ENCODE measurements around the gene MAP3K14.
"Not testable (repeated sequence)": the region's sequence is repeated elsewhere in the genome, so short reads cannot be mapped to it uniquely, and the experiment has no call there.

The MAP3K14 gene

DNA sequence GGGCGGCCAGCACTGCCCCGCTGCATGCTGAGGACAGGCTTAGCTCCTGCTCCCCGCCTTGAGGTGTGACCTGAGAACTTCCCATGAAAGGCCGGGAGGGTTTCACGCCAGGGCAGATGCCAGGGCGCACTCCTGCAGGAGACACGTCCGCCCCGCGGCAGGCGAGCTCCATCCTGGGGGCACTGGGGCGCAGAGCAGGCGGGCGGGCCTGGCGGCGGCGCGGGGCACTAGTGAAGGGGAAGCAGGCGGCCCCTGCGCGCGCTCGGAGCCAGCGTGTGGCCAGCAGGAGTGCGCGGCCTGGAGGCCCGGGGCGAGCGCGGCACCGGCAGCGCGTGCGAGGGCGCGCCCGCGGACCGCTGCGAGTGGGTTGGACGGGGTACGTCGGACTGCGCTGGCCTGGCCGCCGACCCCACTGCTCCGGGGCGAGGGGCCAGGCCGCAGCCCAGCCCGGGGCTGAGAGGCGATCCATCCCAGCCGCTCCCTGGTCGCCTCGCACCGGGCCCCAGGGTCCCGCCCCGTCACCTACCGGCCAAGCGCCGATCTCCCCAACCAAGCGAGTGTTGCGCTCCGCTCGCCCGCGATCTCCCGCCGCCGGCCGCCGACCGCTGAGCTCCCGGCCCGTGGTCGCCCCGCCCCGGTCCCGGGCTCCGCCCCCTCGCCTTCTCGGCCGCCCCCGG lies at the start of gene MAP3K14:
Gene MAP3K14 (minus strand): TSS at position 587 of the 677 bp plus-strand sequence. CDS start 26,275 bp downstream, outside the sequence.
- no peak for DNase-seq

DNA sequence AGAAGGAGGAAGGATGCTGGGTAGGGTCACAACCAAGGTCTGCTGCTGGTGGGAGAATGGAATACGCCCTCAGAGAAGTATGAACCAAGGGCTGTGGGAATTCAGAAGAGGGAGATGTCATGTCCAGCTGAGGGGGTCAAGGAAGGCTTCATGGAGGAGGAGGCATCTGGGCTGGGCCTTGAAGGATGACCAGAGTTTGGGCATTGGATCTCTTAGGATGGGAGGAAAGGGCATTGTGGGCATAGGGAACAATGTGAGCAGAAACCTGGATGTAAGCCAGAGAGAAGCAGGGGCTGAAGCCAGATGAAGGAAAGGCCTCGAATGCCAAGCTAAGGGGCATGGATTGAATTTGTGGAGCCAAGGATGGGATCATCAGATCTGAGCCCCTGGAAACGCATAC lies 49.2 kb upstream of the MAP3K14 start:
- DNase-seq = no peak

DNA sequence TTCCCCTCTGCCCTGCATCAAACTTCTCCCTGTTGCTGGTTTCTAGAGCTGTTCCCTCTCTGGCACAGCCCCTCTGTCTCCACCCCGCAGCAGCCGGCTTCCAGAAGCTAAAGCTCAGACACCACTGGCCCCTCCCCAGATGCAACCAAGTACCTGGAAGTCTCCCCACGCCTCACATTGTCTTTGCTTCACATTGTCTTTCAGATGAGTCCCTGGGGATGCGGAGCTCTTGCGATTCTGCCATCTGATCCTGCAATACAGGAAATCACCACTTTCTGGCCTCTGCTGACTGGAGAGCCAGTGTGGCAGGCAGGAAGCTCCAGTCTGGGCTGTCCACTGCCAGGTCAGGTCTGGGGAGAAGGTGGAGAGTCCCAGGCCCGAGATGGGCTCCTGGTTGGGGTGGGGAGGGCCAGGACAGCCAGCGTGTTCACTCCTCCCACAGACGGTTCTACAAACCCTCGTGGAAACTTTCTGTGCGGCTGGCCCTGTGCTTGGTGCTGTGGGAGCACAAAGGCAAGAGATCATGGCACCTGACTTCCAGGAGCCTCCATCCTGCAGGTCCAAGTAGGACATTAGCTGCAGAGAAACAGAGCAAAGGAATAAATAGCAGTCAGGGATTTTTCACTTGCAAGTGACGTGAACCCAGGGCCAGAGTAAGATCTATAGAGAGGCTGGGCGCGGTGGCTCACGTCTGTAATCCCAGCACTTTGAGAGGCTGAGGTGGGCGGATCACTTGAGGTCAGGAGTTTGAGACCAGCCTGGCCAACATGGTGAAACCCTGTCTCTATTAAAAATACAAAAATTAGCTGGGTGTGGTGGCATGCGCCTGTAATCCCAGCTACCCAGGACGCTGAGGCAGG lies 47.9 kb upstream of the MAP3K14 start:
- DNase-seq = no peak

DNA sequence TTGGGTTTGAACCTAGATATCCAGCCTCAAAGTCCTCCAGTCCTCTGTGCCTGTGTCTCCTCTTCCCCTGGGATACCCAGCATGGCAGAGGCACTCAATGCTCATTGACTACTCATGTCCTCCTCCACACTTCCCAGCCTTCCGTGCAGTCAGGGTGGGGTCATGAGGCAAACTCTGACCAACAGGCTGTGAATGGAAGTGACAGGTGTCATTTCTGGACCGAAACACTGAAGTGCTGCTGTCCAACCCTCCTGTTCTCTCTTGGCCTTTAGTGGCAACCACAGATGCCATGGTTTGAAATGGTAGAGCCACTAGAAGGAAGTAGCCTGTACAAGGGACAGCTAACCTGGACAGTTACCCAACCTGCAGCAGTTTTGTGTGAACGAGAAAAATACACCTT lies 46.7 kb upstream of the MAP3K14 start:
- no peak for DNase-seq

DNA sequence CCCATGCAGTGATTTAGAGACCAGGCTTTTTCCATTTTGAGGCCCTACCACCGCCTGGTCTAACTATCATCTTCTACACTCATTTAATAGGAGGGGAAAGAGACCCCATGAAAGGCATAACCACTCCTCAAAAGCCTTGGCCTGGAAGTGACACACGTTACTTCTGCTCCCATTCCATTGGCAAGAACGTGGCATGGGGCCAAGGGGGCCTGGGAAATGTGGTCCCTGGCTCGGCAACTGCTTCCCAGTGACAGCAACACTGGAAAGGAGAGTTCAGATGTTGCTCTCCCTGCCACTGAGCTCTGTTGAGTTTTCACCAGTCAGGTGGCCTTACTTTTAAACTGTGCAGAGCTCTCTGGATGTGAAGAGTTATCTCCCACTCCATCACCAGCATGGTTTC lies 45.2 kb upstream of the MAP3K14 start:
- DNase-seq = no peak

DNA sequence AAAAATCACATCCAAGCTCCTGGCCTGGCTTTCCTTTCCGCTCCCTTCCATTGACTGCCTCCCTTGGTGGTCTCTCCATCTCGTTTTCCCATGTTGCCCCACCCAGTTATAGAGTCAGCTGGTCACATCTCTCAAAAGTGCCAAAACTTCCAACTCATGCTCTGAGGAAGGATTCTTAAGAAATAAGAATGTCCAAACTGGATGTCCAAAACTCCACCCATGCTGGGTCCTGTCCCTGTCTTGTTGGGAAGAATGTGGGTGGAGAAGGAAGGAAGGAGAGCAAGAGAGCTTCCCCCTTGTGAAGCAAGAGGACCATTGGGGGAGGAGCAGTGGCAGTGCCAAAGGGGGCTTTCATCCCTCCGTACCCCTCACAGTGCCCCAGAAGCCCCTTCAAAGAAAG lies 44.6 kb upstream of the MAP3K14 start:
- no peak for DNase-seq

DNA sequence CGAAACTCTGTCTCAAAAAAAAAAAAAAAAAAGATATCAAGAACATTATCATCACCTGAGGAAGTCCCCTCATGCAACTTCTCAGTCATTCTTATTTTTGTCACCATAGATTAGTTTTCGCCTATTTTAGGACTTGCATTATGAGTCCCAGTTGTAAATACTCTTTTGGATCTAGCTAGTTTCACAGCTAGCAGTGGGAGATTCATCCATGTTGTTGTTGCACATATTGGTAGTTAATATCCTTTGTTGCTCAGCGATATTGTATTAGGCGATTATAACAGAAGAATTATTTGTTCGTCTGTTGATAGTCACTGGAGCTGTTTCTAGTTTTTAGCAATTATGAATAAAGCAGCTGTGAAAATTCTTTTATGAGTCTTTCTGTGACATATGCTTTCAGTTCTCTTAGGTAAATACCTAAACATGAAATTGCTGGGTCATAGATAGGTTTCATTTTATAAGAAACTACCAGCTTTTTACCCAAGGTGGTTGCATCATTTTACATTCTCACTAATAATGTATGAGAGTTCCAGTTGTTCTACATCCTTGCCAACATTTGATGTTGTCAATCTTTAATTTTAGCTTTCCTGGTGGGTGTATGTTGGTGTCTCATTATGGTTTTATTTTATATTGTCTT lies 40.7 kb upstream of the MAP3K14 start:
- DNase-seq = no peak

DNA sequence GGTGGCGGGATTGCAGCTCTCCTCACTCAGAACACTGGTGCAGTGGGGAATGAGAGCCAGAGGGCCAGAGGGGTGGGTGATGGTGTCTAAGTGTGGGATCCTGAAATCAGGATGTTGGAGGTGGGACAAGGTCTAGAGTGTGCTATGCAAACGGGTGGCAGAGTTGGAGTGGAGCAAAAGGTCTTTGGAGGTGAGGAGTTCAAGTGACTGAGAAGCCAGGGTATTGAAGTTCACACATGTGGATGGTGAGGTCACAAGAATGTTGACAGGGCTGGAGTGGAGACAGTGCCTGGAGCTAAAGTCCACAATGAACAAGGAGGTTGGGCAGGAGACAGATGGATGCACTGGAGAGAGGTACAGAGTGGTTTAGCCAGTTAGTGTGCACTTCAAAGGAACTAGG lies 38.3 kb upstream of the MAP3K14 start:
- no peak for DNase-seq

DNA sequence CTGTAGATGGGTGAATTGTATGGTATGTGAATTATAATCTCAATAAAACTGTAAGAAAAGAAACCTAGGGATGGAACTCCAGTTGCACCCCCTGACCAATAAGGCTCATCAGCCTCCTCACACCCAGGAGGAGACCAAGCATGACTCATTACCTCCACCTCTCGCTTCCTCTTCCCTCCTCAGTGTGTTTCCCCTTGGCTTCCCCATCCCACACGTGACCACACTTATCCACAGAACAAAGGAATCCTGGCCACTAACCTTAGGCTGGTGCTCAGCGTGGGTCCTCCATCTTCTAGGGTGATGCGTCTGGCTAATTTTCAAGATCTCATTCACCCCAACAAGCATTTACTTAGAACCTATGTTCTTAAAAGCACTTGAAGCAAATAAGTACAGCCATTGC lies 36.2 kb upstream of the MAP3K14 start:
- no peak for DNase-seq

DNA sequence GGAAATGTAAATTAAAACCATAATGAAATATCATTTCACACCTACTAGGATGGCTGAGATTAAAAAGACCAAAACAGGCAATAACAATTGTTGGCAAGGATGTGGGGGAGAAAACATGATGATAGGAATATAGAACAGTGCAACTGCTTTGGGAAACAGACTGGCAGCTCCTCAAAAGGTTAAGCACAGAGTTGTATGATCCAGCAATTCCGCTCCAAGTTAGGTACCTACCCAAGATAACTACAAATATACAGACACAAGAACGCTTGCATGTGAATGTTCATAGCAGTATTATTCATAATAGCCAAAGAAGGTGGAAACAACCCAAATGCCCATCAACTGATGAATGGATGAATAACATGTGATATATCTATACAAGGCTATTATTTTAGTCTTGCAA lies 35.0 kb upstream of the MAP3K14 start:
- DNase-seq = no peak

DNA sequence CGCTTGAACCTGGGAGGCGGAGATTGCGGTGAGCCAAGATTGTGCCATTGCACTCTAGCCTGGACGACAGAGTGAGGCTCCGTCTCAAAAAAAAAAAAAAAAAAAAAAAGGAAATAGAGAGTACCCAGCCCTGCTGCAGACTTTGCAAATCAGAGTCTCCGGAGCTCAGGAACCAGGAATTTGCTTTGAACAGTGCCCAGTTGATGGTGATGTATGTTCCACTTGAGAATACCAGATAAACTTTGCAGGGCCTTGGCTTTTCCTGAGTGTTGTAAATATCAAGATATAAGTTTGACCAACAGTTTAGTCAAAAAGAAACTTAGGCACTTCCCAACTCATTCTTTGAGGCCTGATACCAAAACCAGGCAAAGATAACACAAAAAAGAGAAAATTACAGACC lies 30.6 kb upstream of the MAP3K14 start:
- DNase-seq = no peak

DNA sequence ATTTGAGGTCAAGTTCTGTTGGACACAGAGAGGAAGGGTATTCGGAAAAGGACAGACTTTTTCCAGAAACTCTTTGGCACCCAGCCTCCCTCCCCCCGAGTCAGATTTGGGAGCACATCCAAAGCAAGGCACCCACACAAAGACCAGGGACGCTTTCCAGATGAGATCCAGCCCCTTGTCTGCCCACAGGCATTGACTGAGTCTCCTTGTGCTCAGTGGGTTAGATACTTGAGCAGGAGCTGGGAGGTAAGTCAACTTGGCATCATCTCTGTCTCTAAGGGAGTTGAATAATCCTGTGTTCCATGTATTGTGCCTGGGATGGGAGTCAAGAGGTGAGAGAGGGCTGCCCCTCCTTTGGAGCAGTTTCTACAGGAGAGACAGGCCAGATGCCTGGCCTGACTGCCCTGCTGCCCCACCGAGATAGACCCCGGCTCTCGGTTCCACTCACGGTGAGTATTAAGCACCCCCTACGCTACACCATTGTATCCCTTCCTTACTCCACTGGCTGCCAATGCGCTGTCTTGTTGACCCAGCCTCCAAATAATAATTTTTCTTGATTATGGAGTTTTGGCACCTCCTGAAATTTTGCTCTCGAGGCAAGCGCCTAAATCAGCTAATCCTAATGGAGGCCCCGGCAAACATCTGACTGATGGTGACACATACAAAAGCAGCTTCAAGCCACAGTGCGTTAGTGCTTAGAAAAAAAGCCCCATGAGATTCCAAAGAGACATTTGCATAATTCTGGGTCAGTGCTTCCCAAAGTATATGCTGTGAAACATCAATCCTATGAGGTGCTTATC lies 29.6 kb upstream of the MAP3K14 start:
- no peak for DNase-seq

DNA sequence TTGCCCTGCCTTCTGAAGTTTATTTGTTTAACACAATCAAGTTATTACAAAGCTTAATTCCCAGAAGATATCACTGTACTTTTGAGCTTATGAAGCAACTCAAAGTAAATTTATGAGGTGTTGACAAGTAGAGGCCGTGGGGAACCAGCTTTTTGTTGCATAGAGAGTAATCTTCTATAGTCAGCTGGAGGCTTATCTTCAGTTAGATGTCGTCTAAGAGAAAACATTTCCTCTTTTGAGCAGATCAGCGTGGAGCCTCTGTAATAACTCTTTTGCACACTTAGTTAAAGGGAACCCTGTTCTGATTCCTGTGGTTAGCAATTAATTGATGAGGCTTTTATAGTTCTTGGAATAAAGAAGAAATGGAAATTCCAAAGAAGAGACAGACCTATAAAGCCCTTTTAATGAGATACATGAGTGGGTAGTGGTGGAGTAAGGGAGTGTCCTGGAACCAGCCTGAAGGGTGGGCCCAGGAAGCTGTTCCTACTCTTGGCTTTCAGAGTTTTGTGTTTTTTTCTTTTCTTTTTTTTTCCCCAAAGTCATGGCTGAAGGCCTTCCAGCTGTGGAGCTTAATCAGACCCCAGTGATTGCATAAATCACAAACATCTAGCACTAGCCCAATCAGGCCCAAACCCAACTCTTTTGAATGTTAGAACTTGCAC lies 28.9 kb upstream of the MAP3K14 start:
- DNase-seq = no peak

DNA sequence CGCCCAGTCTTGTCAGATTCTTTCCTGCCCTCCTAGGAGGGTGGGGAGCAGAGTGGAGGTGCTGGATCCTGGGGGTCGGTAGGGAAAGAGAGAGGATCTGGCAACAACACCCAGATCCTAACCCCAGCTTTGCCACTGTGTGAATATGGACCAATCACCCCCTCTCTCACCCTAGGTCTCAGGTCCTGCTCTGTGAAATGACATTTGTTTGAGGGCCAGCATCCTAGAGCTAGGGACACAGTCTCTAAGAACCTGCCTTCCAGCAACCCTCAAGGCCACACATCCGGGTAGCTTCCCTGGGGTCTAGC lies 28.4 kb upstream of the MAP3K14 start:
- no peak for DNase-seq

DNA sequence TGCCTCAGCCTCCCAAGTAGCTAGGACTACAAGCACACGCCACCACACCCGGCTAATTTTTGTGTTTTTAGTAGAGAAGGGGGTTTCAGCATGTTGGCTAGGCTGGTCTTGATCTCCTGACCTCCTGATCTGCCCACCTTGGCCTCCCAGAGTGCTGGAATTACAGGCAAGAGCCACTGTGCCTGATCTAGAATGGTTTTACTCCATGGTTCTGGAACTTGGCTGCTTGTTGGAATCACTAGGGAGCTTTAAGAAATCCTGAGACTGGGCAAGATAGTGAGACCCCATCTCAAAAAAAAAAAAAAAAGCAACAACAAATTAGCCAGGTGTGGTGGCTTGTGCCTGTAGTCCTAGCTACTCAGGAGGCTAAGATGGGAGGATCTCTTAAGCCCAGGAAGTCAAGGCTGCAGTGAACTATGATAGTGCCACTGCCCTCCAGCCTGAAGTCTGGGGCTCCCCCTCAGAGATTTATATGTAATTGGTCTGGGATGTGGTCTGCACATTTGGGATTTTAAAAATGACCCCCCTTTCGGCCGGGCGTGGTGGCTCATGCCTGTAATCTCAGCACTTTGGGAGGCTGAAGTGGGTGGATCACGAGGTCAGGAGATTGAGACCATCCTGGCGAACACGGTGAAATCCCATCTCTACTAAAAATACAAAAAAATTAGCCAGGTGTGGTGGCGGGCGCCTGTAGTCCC lies 27.3 kb upstream of the MAP3K14 start:
- not testable (repeated sequence) for DNase-seq

DNA sequence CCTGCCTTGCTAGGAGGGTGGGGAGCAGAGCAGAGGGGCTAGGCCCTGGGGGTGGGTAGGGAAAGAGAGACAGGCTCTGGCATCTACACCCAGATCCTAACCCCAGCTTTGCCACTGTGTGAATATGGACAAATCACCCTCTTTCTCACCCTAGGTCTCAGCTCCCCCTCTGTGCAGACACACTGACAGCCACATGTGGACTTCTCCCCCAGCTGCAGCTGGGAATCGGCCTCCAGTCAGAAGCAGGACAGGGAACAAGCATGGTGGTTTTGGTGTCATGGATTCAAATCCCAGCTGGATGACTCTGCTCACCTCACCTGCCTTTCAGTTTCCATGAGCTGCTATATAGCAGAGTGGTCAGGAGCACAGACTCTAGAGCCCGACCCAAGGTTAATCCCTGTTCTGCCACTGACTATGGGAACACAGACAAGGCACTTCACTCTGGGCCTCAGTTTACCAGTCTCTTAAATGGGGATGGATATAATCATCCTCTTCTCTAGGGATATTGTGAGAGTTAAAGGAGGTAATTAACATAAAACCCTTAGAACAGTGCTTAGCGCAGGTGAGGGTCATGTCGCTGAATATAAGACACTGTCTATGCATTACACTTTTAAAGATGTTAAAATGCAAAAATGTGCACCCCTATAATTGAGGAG lies 26.2 kb upstream of the MAP3K14 start:
- DNase-seq = no peak

DNA sequence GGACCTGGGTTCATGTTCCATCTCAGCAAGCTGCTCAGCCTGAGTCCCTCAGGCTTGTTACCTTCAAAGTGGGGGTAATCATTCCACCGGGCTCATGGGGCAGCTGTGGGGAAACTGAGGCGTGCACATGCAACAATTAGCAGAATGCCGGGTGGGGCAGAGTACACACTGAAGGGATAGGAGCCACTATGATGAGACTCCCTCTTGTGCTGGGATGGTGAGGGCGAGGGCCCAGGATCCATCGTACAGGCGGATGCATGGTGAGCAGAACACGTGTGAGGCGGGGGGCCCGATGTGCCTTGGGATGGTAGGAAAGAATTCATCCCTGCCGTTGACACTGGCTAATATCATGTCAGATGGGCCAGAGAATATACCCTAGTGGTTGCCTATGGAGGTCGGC lies 25.5 kb upstream of the MAP3K14 start:
- DNase-seq = no peak

DNA sequence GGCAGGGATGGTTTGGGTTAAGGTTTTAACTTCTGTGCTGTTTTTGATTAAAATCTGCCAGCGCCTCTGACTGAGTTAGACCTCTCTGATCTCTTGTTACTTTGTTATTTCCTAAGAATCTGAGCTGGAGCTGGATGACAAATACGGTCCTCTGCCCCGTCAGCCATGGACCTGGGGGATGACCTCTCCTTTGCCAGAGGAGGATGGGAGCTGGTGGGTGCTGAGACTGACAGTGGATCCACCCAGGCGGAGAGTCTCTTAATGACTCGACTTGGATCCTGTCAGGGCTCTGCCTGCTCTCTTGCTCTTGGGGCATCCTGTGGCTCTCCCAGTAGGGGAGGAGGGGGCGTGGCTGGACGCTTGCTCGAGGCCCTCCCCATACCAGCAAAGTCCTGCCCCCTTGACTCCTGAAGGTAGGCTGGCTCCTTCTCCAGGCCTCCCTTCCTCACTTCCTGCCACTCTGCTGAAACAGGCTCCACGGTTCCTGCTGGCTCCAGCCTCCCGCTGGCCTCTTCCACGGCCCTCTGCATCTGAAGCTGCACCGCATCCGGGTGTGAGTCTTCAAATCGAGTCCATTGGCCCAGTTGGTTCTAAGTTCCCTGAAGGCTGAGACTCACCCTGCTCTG lies 24.8 kb upstream of the MAP3K14 start:
- no peak for DNase-seq

DNA sequence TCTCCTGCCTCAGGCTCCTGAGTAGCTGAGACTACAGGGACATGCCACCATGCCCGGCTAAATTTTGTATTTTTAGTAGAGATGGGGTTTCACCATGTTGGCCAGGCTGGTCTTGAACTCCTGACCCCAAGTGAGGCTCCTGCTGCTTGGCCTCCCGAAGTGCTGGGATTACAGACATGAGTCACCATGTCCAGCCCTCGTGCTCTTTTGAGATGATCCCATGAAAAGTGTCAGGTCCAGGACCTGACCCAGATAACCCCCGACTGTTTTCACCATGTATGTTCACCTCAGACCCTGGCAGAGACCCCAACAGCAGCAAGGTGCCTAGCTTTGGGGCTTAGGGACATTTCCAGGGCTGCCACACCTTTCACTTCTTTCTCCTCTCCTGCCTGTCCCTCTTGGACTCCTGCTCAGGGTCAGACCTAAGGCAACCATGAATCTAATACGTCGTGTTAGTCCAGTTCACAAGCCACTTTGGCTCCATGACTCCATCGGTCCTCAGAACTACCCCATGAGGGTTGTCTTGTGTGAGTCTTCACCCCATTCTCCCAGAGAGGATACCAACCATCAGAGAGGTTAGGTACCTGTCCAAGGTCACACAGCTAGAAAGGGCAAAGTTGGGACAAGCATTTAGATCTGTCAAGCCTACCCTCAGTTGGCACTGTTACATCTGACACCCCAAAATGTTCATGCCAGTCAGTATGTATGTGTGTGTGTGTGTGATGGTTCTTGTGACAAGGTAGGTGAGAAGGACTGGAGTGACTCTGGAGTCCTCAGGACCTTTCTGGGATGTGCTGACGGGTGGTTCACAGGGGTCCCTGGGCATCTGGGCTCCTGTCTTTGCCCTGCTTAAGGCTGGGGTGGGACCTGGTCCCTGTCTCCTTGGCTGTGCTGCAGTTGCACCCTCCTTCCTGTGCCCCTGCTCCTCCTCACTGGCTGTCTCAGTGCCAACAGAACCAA lies 23.1 kb upstream of the MAP3K14 start:
- no peak for DNase-seq

DNA sequence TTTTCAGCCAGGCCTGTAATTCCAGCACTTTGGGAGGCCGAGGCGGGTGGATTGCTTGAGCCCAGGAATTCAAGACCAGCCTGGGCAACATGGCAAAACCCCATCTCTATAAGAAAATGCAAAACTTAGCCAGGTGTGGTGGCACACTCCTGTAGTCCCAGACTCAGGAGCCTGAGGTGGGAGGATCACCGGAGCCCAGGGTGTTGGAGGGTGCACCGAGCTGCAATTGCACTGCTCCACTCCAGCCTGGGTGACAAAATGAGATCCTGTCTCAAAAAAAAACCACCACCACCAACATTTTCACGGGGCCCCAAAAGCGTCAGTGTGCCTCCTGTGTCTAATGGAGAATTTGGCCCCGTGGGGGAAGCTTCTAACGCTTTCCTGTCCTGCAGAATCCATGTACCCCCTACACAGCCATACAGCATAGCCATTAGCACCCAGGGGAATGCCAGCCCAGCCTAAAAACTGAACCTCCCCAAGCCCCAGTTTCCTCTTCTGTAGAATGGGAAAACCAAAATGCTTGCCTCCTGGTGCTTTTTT lies 22.2 kb upstream of the MAP3K14 start:
- DNase-seq = no peak
